Right renal pelvis (tissue), 4 donors: ENCODE data around the gene MYMX. TPM values are rescaled to one million over a fixed set of nuclear protein-coding genes. Genes with fewer than 3 reads are reported as not detected.

Experiments used
- DNase-seq, 4 donors: peaks; one replicate each; pipeline ENCODE4 v3.0.0-alpha.2; 2013; ENCODE audit warnings: low read depth in 4 of 4, low spot score in 3 of 4, missing footprints in 1 of 4
- polyA plus RNA-seq, 4 donors: library from polyadenylated mRNA; unstranded; fragments of 120-200 nt; gene quantifications; one replicate each; pipeline ENCODE4 v1.2.1, GENCODE V29; 2013; ENCODE audit not compliant: insufficient read length in 4 of 4

MYMX gene
- polyA plus RNA-seq, 4 donors, result 0.60 to 0.78 (median 0.77) TPM

GRCh38 chr6:44219053-44219814 lies 2.5 kb downstream of the MYMX start:
- peak in 3 of 4 donors; percentile 77 to 82 (median 80) for DNase-seq

GRCh38 chr6:44219815-44220784 lies 3.4 kb downstream of the MYMX start:
- no peak for DNase-seq

- no peak for DNase-seq
Measured at GRCh38 chr6:44220913-44221290, 4.2 kb downstream of the MYMX start.

GRCh38 chr6:44221291-44221960 lies 4.7 kb downstream of the MYMX start:
- no peak for DNase-seq

GRCh38 chr6:44221961-44222335 lies 5.2 kb downstream of the MYMX start:
- DNase-seq, result no peak

- no peak for DNase-seq
Measured at GRCh38 chr6:44222486-44223318, 6.0 kb downstream of the MYMX start.

GRCh38 chr6:44223319-44224028 lies 6.7 kb downstream of the MYMX start, which contains the start of gene SLC29A1:
TSS of gene SLC29A1 (plus strand) at chr6:44223595. CDS start at chr6:44227314, 3,719 bp downstream.
- DNase-seq, result no peak

GRCh38 chr6:44224029-44224964 lies 7.6 kb downstream of the MYMX start:
- DNase-seq, result no peak

- no peak for DNase-seq
Measured at GRCh38 chr6:44224965-44225305, 8.2 kb downstream of the MYMX start.

GRCh38 chr6:44225579-44226325 lies 9.0 kb downstream of the MYMX start:
- no peak for DNase-seq

- no peak for DNase-seq
Measured at GRCh38 chr6:44226368-44227147, 9.8 kb downstream of the MYMX start.

- DNase-seq, result no peak
Measured at GRCh38 chr6:44227148-44227793, 10.5 kb downstream of the MYMX start.

- DNase-seq, result no peak
Measured at GRCh38 chr6:44228031-44228430, 11.3 kb downstream of the MYMX start.

GRCh38 chr6:44228433-44228832 lies 11.7 kb downstream of the MYMX start:
- DNase-seq, result no peak

- no peak for DNase-seq
Measured at GRCh38 chr6:44228836-44229235, 12.1 kb downstream of the MYMX start.

- DNase-seq, result no peak
Measured at GRCh38 chr6:44229376-44230033, 12.8 kb downstream of the MYMX start.
